CD4-positive, alpha-beta T cell (primary cell): ENCODE measurements around the gene RPS27. TPM values are rescaled to one million over a fixed set of nuclear protein-coding genes. Genes with fewer than 3 reads are reported as not detected.

Experiments
- ATAC-seq: fragments of 200-7000 bp; cut with Tn5 transposase; one replicate; pipeline ENCODE4 v1.10.0; 2022; ENCODE audit warnings: mild to moderate bottlenecking; ENCODE audit not compliant: poor library complexity
- CTCF ChIA-PET: fragments of 350-600 bp; sonication (Branson Sonifier 250); formaldehyde crosslinking; loops from one replicate; lab custom pipeline; 2021; ENCODE audit warnings: antibody characterized with exemption, inconsistent platforms; lab: Charles Lee
- POLR2A ChIA-PET: fragments of 350-600 bp; sonication (Branson Sonifier 250); formaldehyde crosslinking; loops from one replicate; lab custom pipeline; 2021; ENCODE audit warnings: antibody characterized with exemption, inconsistent platforms; lab: Charles Lee
- DNase-seq, 14 experiments: peaks; one replicate each; pipeline ENCODE4 v3.0.0-alpha.2; 2013 to 2020; ENCODE audit warnings: mixed read lengths in 2 of 14
- H3K27ac ChIP-seq, 2 donors: one replicate each; pipeline versions ENCODE4 v1.5.1 to v1.7.0; 2013; ENCODE audit warnings: low read length in 2 of 2, low read depth in 1 of 2, mild to moderate bottlenecking in 1 of 2
- H3K27me3 ChIP-seq, 2 experiments: 1 replicate in 1 of 2; 2 replicates in 1 of 2; pipeline versions ENCODE4 v1.6.1 to v1.7.0; 2013; ENCODE audit warnings: low read length in 2 of 2, control low read depth in 1 of 2, mild to moderate bottlenecking in 1 of 2, moderate library complexity in 1 of 2; ENCODE audit not compliant: insufficient read depth in 2 of 2, control insufficient read depth in 1 of 2
- H3K36me3 ChIP-seq: one replicate; pipeline ENCODE4 v1.6.1; 2013; ENCODE audit warnings: low read length, control low read depth; ENCODE audit not compliant: insufficient read depth
- H3K4me1 ChIP-seq: one replicate; pipeline ENCODE4 v1.6.1; 2013; ENCODE audit warnings: low read length, control low read depth; ENCODE audit not compliant: insufficient read depth
- H3K4me3 ChIP-seq: one replicate; pipeline ENCODE4 v1.5.1; 2013; ENCODE audit warnings: mild to moderate bottlenecking, low read length, moderate library complexity
- H3K9me3 ChIP-seq, 2 experiments: 1 replicate in 1 of 2; 2 replicates in 1 of 2; pipeline versions ENCODE4 v1.6.1 to v1.7.0; 2013; ENCODE audit warnings: low read length in 2 of 2, mild to moderate bottlenecking in 2 of 2, control low read depth in 1 of 2, moderate library complexity in 1 of 2; ENCODE audit not compliant: control insufficient read depth in 1 of 2, insufficient read depth in 1 of 2
- H3K27ac Mint-ChIP-seq: one replicate; pipeline ENCODE4 v1.8.0; 2020; ENCODE audit warnings: mixed read lengths
- H3K27me3 Mint-ChIP-seq: one replicate; pipeline ENCODE4 v1.8.0; 2021; ENCODE audit warnings: mixed read lengths
- H3K36me3 Mint-ChIP-seq: one replicate; pipeline ENCODE4 v1.8.0; 2021; ENCODE audit warnings: low read depth, mixed read lengths
- H3K4me1 Mint-ChIP-seq: one replicate; pipeline ENCODE4 v1.8.0; 2021; ENCODE audit warnings: low read depth, mixed read lengths
- H3K4me3 Mint-ChIP-seq: one replicate; pipeline ENCODE4 v1.8.0; 2020; ENCODE audit warnings: mild to moderate bottlenecking, mixed read lengths
- H3K9me3 Mint-ChIP-seq: one replicate; pipeline ENCODE4 v1.8.0; 2020; ENCODE audit warnings: mixed read lengths
- intact Hi-C, 2 experiments: fragments of 100-400 bp; cut with DNase I in 1 of 2; cut with micrococcal nuclease in 1 of 2; formaldehyde crosslinking; loops; one replicate each; pipeline versions ENCODE4 v1.15.1 to v1.9.0; 2023 to 2025; cut with DNase I, micrococcal nuclease
- total RNA-seq, 174 experiments: library from RNA in 2 of 174; stranded (reverse) in 2 of 174; gene quantifications; one replicate each; pipeline ENCODE4 v1.2.3 and lab custom pipeline; 2021 to 2026
- TF ChIP-seq, protein P1 (sequence below): fragments of 200-600 bp; IDR thresholded peaks from one replicate; pipeline ENCODE4 v1.8.0; 2022; ENCODE audit warnings: antibody characterized with exemption, mild to moderate bottlenecking

The RPS27 gene
- total RNA-seq, 2 experiments from 2014 or later = 7,636 to 8,442 TPM

GRCh38 chr1:153973071-153973470 lies 17.5 kb upstream of the RPS27 start:
- H3K4me3 Mint-ChIP-seq = peak overlapping the region; percentile 23
- Histone ChIP-seq H3K4me3 (no peak overlapping the region), H3K36me3 (peaks cover 33% of the 10 kb centered on the region), H3K4me1 (peaks cover 36% of the 10 kb centered on the region), H3K27ac (no peak overlapping the region), H3K27me3 (no peaks in the 10 kb centered on the region), H3K9me3 (no peaks in the 10 kb centered on the region)
- no peak for ATAC-seq
- POLR2A ChIA-PET = interaction anchor here (1.2 to 1.4 kb wide), 2 partner anchors 14 to 18 kb away, joined by 4 read pairs; partner anchors contain the start of genes CRTC2 and RPS27
- CTCF ChIA-PET = no interaction called here
- TF ChIP-seq, protein P1, sequence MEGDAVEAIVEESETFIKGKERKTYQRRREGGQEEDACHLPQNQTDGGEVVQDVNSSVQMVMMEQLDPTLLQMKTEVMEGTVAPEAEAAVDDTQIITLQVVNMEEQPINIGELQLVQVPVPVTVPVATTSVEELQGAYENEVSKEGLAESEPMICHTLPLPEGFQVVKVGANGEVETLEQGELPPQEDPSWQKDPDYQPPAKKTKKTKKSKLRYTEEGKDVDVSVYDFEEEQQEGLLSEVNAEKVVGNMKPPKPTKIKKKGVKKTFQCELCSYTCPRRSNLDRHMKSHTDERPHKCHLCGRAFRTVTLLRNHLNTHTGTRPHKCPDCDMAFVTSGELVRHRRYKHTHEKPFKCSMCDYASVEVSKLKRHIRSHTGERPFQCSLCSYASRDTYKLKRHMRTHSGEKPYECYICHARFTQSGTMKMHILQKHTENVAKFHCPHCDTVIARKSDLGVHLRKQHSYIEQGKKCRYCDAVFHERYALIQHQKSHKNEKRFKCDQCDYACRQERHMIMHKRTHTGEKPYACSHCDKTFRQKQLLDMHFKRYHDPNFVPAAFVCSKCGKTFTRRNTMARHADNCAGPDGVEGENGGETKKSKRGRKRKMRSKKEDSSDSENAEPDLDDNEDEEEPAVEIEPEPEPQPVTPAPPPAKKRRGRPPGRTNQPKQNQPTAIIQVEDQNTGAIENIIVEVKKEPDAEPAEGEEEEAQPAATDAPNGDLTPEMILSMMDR = no peak
- no peaks in the 10 kb centered on the region for H3K27me3 Mint-ChIP-seq
- H3K36me3 Mint-ChIP-seq = peaks cover 46% of the 10 kb centered on the region
- H3K27ac Mint-ChIP-seq = peak overlapping the region; percentile 64
- intact Hi-C loops = no loop called here
- peaks cover 43% of the 10 kb centered on the region for H3K4me1 Mint-ChIP-seq
- no peaks in the 10 kb centered on the region for H3K9me3 Mint-ChIP-seq
- DNase-seq = no peak

DNA sequence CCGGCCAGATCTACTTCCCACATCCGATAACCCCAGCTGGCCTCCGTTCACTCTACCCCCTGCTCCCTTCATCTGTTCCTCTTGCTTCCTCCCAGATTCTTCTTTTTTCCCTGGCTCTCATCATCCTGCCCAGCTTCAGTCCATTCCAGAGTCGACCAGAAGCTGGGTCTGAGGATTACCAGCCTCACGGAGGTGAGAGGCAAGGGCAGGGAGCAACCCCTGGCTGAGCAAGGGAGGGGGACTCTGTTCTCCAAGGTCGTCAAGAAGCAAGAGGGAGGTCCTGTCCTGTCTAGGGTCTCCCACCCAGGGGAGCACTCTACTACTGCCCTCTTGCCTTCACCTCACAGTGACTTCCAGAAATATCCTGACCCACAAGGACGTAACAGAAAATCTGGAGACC lies 17.0 kb upstream of the RPS27 start:
- Histone ChIP-seq H3K36me3 (peaks cover 33% of the 10 kb centered on the region), H3K27me3 (no peaks in the 10 kb centered on the region), H3K4me3 (no peak overlapping the region), H3K27ac (no peak overlapping the region), H3K4me1 (peaks cover 36% of the 10 kb centered on the region), H3K9me3 (no peaks in the 10 kb centered on the region)
- intact Hi-C loops = no loop called here
- peak overlapping the region; percentile 64 for H3K27ac Mint-ChIP-seq
- ATAC-seq = no peak
- no peaks in the 10 kb centered on the region for H3K9me3 Mint-ChIP-seq
- TF ChIP-seq, protein P1 = no peak
- H3K4me1 Mint-ChIP-seq = peaks cover 47% of the 10 kb centered on the region
- no peak for DNase-seq
- peaks cover 47% of the 10 kb centered on the region for H3K36me3 Mint-ChIP-seq
- peak overlapping the region; percentile 23 for H3K4me3 Mint-ChIP-seq
- no peaks in the 10 kb centered on the region for H3K27me3 Mint-ChIP-seq
- ChIA-PET POLR2A (interaction anchor here (0.5 to 1.4 kb wide), 3 partner anchors 15 to 17 kb away, joined by 4 read pairs; partner anchors contain the start of genes CRTC2 and RPS27), CTCF (no interaction called here)

DNA sequence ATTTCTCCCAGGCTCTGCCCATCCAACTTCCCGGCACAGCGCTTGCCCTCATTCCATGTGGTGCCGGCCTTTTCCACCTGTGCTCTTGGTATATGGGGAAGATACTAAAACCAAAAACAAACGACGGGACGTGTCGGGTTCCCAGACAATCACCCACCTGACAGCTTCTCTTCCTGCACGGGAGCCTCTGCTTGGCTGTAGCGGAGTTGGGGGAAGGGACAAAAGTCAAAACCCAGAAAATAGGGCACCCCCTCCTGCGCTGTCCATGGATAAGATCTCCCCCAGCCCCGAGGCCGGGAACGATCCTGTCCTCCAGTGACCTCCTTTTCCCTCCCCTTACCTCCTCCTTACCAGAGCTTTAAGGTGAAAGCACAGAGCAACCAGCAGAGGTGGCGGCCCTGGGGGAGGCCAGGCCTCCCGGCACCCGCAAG lies 13.7 kb upstream of the RPS27 start:
- Mint-ChIP-seq H3K27ac (peak overlapping the region; percentile 94), H3K27me3 (no peaks in the 10 kb centered on the region), H3K4me1 (peaks cover 49% of the 10 kb centered on the region), H3K36me3 (peaks cover 47% of the 10 kb centered on the region), H3K9me3 (no peaks in the 10 kb centered on the region), H3K4me3 (peak overlapping the region; percentile 98)
- Histone ChIP-seq H3K27ac (peak overlapping the region; percentile 80 to 83), H3K4me1 (peaks cover 34% of the 10 kb centered on the region), H3K9me3 (no peaks in the 10 kb centered on the region), H3K4me3 (peak overlapping the region; percentile 82), H3K36me3 (peaks cover 33% of the 10 kb centered on the region), H3K27me3 (no peaks in the 10 kb centered on the region)
- POLR2A ChIA-PET = interaction anchor here (0.8 to 5.3 kb wide), 23 partner anchors 9 to 441 kb away, joined by 3 to 149 read pairs (median 4); partner anchors contain the start of genes CHTOP, CREB3L4, CRTC2 and DENND4B
- CTCF ChIA-PET = interaction anchor here (0.6 to 3.7 kb wide), 7 partner anchors 8 to 295 kb away, joined by 3 to 21 read pairs (median 7); partner anchors contain the start of genes CREB3L4, DENND4B, RAB13 and SLC39A1
- peak; percentile 4 for ATAC-seq
- TF ChIP-seq, protein P1 = no peak
- intact Hi-C loops = loop anchor here (1.0 kb wide), 4 partner anchors 10 to 54 kb away; partner anchors contain the start of genes CRTC2 (in 2 of the 2), CREB3L4 (in 1 of the 2) and RPS27 (in 1 of the 2)
- DNase-seq = no peak
